Right lobe of liver (tissue), 4 donors: ENCODE data around the gene NCAPD2.

Source experiments
- CTCF ChIP-seq, 4 donors: fragments of 200-600 bp in 3 of 4; fragments of 450-650 bp in 1 of 4; IDR thresholded peaks; one replicate each; pipeline versions ENCODE4 v1.5.1 to v1.8.0; 2016 to 2022; ENCODE audit warnings: antibody characterized with exemption in 4 of 4, mild to moderate bottlenecking in 2 of 4
- POLR2A ChIP-seq: fragments of 450-650 bp; IDR thresholded peaks from one replicate; pipeline ENCODE4 v1.6.1; 2017; ENCODE audit warnings: antibody characterized with exemption, mild to moderate bottlenecking
- donor health status: DM: no; HTN: no; CAD: no.
- donor health status: DM: no; HTN: no; CAD: no.
- donor health status: DM: no; HTN: yes; CAD: no.

- no peak for TF ChIP-seq CTCF (IDR thresholded peaks at IDR 0.05)
- TF ChIP-seq POLR2A: no peak
Observed at GRCh38 chr12:6478416-6478815, 15.5 kb upstream of the NCAPD2 start.
